ENCODE data around the gene DUXA.

DUXA gene

DNA sequence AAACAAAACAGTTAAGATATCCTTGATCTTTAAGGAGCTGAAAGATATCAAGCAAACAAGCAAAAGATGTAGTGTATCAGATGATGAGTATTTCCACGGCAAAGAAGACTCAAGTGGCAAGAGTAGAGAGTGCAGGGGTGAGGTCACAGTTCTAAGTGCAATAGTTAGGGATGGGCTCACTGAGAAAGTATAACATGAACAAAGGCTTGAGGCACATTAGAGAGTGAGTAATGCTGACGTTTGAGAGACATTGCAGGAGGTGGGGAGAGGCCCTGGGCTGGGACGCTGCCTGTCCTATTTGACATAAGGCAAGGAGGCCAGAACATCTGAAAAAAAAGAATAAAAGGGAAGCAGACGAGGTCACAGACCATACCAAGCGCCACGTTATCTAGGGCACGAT, 1.4 kb downstream of the DUXA start:
- no peak overlapping the region for H2AFZ ChIP-seq (ENCODE audit: low read length)
- no peak overlapping the region for H3K27ac ChIP-seq (ENCODE audit: low read depth, low read length, poor library complexity, severe bottlenecking)
- no peaks in the 10 kb centered on the region for H3K36me3 ChIP-seq (ENCODE audit: insufficient read depth, low read length)
- no peaks in the 10 kb centered on the region for H3K9me2 ChIP-seq (ENCODE audit: low read depth, low read length)
- H3K4me1 ChIP-seq (ENCODE audit: insufficient read depth, low read length, severe bottlenecking) = no peaks in the 10 kb centered on the region
- TF ChIP-seq, protein P1, sequence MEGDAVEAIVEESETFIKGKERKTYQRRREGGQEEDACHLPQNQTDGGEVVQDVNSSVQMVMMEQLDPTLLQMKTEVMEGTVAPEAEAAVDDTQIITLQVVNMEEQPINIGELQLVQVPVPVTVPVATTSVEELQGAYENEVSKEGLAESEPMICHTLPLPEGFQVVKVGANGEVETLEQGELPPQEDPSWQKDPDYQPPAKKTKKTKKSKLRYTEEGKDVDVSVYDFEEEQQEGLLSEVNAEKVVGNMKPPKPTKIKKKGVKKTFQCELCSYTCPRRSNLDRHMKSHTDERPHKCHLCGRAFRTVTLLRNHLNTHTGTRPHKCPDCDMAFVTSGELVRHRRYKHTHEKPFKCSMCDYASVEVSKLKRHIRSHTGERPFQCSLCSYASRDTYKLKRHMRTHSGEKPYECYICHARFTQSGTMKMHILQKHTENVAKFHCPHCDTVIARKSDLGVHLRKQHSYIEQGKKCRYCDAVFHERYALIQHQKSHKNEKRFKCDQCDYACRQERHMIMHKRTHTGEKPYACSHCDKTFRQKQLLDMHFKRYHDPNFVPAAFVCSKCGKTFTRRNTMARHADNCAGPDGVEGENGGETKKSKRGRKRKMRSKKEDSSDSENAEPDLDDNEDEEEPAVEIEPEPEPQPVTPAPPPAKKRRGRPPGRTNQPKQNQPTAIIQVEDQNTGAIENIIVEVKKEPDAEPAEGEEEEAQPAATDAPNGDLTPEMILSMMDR (IDR thresholded peaks at IDR 0.05; ENCODE audit: low read length) = no peak
- no peak for TF ChIP-seq EZH2 (IDR thresholded peaks at IDR 0.05; ENCODE audit: borderline replicate concordance, low read length)
- H3K4me3 ChIP-seq (ENCODE audit: low read depth, low read length, poor library complexity, severe bottlenecking) = no peak overlapping the region
- no peaks in the 10 kb centered on the region for H4K20me1 ChIP-seq (ENCODE audit: insufficient read depth, low read length)
- no peaks in the 10 kb centered on the region for H3F3A ChIP-seq (ENCODE audit: insufficient read depth, low read length)
- no peak overlapping the region for H3K9ac ChIP-seq (ENCODE audit: low read length)
- no peaks in the 10 kb centered on the region for H3K27me3 ChIP-seq (ENCODE audit: insufficient read depth, low read length)
- no peak overlapping the region for H3K4me2 ChIP-seq (ENCODE audit: low read length)
- H3K9me3 ChIP-seq (ENCODE audit: low read length) = 0 out of 2 replicates have a peak, but pooled peaks cover 2% of the 10 kb centered on the region
- H3K79me2 ChIP-seq (ENCODE audit: insufficient read depth, low read length) = no peaks in the 10 kb centered on the region

- Histone ChIP-seq H3K27ac (ENCODE audit: low read depth, low read length, poor library complexity, severe bottlenecking) (no peak overlapping the region), H2AFZ (ENCODE audit: low read length) (no peak overlapping the region), H3K4me1 (ENCODE audit: insufficient read depth, low read length, severe bottlenecking) (no peaks in the 10 kb centered on the region), H3F3A (ENCODE audit: insufficient read depth, low read length) (no peaks in the 10 kb centered on the region), H3K9me2 (ENCODE audit: low read depth, low read length) (no peaks in the 10 kb centered on the region), H3K36me3 (ENCODE audit: insufficient read depth, low read length) (no peaks in the 10 kb centered on the region), H3K4me3 (ENCODE audit: low read depth, low read length, poor library complexity, severe bottlenecking) (no peak overlapping the region), H3K79me2 (ENCODE audit: insufficient read depth, low read length) (no peaks in the 10 kb centered on the region), H3K4me2 (ENCODE audit: low read length) (no peak overlapping the region), H3K27me3 (ENCODE audit: insufficient read depth, low read length) (no peaks in the 10 kb centered on the region), H3K9ac (ENCODE audit: low read length) (no peak overlapping the region), H4K20me1 (ENCODE audit: insufficient read depth, low read length) (no peaks in the 10 kb centered on the region), H3K9me3 (ENCODE audit: low read length) (no peaks in the 10 kb centered on the region)
- TF ChIP-seq EZH2 (IDR thresholded peaks at IDR 0.05; ENCODE audit: borderline replicate concordance, low read length) = no peak
- TF ChIP-seq, protein P1 (IDR thresholded peaks at IDR 0.05; ENCODE audit: low read length) = no peak
Observed at GRCh38 chr19:57161985-57162539, 5.2 kb downstream of the DUXA start.

DNA sequence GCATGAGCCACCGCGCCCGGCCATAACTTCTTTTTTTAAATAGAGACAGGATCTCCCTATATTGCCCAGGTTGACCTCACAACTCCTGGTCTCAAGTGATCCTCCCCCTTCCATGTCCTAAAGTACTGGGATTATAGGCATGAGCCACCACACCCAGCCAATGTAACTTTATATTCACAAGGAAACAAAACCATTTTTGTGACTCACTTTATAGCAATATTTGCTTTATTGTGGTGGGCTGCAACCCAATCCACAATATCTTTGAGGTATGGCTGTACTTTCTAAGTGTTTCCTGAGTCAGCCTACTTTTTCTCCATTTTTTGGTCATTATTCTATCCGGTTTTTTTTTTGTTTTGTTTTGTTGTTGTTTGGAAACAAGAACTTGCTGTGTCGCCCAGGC, 14.4 kb downstream of the DUXA start:
- H3K27ac ChIP-seq (ENCODE audit: low read depth, low read length, poor library complexity, severe bottlenecking) = no peak overlapping the region
- H3K9me2 ChIP-seq (ENCODE audit: low read depth, low read length) = no peaks in the 10 kb centered on the region
- no peak overlapping the region for H3K9ac ChIP-seq (ENCODE audit: low read length)
- no peaks in the 10 kb centered on the region for H3F3A ChIP-seq (ENCODE audit: insufficient read depth, low read length)
- no peaks in the 10 kb centered on the region for H3K9me3 ChIP-seq (ENCODE audit: low read length)
- H4K20me1 ChIP-seq (ENCODE audit: insufficient read depth, low read length) = no peaks in the 10 kb centered on the region
- no peak overlapping the region for H2AFZ ChIP-seq (ENCODE audit: low read length)
- no peaks in the 10 kb centered on the region for H3K36me3 ChIP-seq (ENCODE audit: insufficient read depth, low read length)
- H3K79me2 ChIP-seq (ENCODE audit: insufficient read depth, low read length) = no peaks in the 10 kb centered on the region
- no peak overlapping the region for H3K4me3 ChIP-seq (ENCODE audit: low read depth, low read length, poor library complexity, severe bottlenecking)
- no peak overlapping the region for H3K4me2 ChIP-seq (ENCODE audit: low read length)
- TF ChIP-seq EZH2 (IDR thresholded peaks at IDR 0.05; ENCODE audit: borderline replicate concordance, low read length) = no peak
- no peaks in the 10 kb centered on the region; the same call in 1 of the 2 replicates for H3K27me3 ChIP-seq (ENCODE audit: insufficient read depth, low read length)
- H3K4me1 ChIP-seq (ENCODE audit: insufficient read depth, low read length, severe bottlenecking) = no peaks in the 10 kb centered on the region

- Histone ChIP-seq H3K9me2 (ENCODE audit: low read depth, low read length) (no peaks in the 10 kb centered on the region), H3K79me2 (ENCODE audit: insufficient read depth, low read length) (no peaks in the 10 kb centered on the region), H3K4me2 (ENCODE audit: low read length) (no peak overlapping the region), H3K4me3 (ENCODE audit: low read depth, low read length, poor library complexity, severe bottlenecking) (no peak overlapping the region), H4K20me1 (ENCODE audit: insufficient read depth, low read length) (no peaks in the 10 kb centered on the region), H3K27ac (ENCODE audit: low read depth, low read length, poor library complexity, severe bottlenecking) (no peak overlapping the region), H3K36me3 (ENCODE audit: insufficient read depth, low read length) (no peaks in the 10 kb centered on the region), H3F3A (ENCODE audit: insufficient read depth, low read length) (no peaks in the 10 kb centered on the region), H2AFZ (ENCODE audit: low read length) (no peak overlapping the region), H3K4me1 (ENCODE audit: insufficient read depth, low read length, severe bottlenecking) (no peaks in the 10 kb centered on the region), H3K9me3 (ENCODE audit: low read length) (no peaks in the 10 kb centered on the region), H3K27me3 (ENCODE audit: insufficient read depth, low read length) (no peaks in the 10 kb centered on the region), H3K9ac (ENCODE audit: low read length) (no peak overlapping the region)
- no peak for TF ChIP-seq EZH2 (IDR thresholded peaks at IDR 0.05; ENCODE audit: borderline replicate concordance, low read length)
- TF ChIP-seq, protein P1 (IDR thresholded peaks at IDR 0.05; ENCODE audit: low read length) = no peak
Observed at GRCh38 chr19:57141699-57142098, 25.6 kb downstream of the DUXA start.

Data from OCI-LY1 (cell line).